Muscle of back (tissue), 13 donors: Measurements from ENCODE around the gene TEX22. TPM values are rescaled to one million over a fixed set of nuclear protein-coding genes. Genes with fewer than 3 reads are reported as not detected.
A peak's percentile ranks its signal among the peaks of the same experiment; 100 is the strongest.
"Not testable (repeated sequence)": the region's sequence is repeated elsewhere in the genome, so short reads cannot be mapped to it uniquely, and the experiment has no call there.

Experiments used
- DNase-seq, 3 donors: peaks; one replicate each; pipeline versions ENCODE4 v3.0.0 to v3.0.0-alpha.2; 2013
- long read RNA-seq, 9 donors: transcript quantifications; one replicate each; lab custom pipeline, GENCODE V29; 2026
- polyA plus RNA-seq, 10 donors: library from polyadenylated mRNA; unstranded; fragments of 120-200 nt; gene quantifications; one replicate each; pipeline ENCODE4 v1.2.1, GENCODE V29; 2013; ENCODE audit not compliant: insufficient read length in 10 of 10

The TEX22 gene, protein sequence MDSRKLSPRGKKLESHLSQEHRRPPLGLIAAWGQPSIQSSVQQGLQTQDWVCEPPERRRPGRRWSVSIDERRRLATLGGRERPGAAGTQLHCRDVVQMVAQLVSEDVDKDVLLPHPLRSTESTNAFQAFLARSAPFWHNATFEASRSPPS
- polyA plus RNA-seq, result 1 to 10 TPM in 6 of 10 donors, under 1 TPM in 4; 0.24 to 3.2 (median 1.1) TPM
- long read RNA-seq, donor 1, result 0 reads
- long read RNA-seq, donor 2, result 0 reads
- long read RNA-seq, donor 3, result 0 reads
- long read RNA-seq, donor 4, partial matches to known transcripts, result 0 of 5 reads
- long read RNA-seq, donor 4, other reads (novel, unspliced or antisense), result 5 of 5 reads
- long read RNA-seq, donor 5, partial matches to known transcripts, result 5 of 5 reads
- long read RNA-seq, donor 5, other reads (novel, unspliced or antisense), result 0 of 5 reads
- long read RNA-seq, donor 6, result 0 reads
- long read RNA-seq, donor 7, result 0 reads
- long read RNA-seq, donor 8, result 0 reads
- long read RNA-seq, donor 9, result 0 reads

DNA sequence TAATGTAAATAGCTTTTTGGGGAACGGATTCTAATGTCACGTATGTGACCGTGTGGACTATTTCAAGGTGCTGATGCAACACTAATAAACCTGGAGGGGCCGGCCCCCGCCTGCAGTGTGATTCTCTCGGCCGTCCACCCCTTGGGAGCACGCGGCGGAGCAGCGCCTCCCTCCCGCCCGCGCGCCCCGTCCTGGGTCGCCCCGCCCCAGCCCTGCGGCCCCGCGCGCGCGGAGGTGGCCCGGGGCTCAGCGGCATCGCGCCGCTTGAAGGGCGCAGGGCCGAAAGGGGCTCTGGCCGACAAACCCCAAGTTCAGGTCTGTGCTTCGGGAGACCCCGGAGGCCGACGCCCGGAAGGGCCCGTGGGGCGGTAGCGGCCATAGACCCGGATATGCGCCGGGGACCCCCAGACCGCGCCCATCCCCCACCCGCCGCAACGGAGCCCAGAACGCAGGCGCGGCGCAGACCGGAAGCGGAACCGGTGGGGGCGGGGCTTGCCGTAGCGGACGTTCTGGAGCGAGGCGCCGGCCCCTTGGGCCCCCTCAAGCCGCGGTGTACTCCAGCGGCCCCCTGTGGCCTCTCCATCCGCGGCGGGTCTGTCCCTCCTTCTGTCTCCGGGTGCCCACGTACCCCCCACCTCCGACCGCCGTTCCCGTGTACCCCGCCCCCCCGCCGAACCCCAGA is at the start of gene TEX22:
Gene TEX22 (plus strand): TSS at position 495 of the 682 bp plus-strand sequence. CDS start 803 bp downstream, outside the sequence.
- DNase-seq, result peak; percentile 85 to 96 (median 92)

DNA sequence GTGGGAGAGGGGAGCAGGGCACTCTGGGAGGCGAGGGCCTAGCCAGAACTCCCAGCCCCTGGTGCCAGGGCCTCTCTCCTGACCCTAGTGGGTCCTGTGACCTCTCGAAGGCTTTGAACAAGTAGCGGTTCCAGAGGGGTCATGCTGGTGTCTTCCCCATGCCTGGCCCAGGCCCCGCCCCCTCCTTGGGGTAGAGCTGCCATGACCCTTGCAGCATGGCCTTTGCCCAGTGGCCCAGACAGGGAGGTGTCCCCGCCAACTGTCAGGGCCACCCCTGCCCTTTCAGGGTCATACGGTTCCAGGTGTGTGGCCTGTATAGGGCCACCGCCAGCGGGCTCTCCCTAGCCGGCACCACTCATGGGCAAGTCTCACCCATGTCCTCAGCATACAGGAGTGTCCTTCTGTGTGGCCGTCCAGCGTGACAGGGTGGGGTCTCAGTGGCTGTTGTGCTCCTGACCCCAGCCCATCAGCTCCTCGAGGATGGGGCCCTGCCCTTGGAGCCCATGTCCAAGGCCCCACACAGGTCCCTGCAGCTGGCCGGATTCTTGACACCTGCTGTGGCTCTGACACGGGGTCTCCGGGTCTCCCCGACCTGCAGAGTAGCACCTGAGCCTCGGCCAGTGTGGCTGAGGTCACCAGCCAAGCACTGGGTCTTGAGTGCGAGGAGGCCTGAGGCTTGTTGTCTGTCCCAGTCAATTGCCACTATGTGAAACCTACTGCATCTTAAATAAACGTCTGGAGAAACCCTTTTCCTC is 49.2 kb upstream of the TEX22 start:
- no peak for DNase-seq

DNA sequence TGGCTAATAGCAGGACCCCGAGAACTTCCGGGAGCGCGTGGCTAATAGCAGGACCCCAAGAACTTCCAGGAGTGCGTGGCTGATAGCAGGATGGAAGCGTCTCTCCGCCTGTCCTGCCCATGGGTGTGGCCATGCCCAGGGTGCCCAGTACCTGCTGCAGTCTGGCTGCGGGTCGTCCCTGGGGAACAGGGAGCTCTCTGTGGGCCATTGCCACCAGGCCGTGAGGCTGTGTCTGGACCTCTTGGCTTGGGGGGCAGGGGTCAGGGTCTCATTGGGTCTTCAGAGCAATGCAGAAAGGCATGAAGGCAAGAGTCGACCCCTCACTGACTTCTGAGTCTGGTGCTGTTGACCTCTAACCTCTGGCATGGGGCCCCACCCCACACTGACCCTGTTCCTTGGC is 48.3 kb upstream of the TEX22 start:
- no peak for DNase-seq

DNA sequence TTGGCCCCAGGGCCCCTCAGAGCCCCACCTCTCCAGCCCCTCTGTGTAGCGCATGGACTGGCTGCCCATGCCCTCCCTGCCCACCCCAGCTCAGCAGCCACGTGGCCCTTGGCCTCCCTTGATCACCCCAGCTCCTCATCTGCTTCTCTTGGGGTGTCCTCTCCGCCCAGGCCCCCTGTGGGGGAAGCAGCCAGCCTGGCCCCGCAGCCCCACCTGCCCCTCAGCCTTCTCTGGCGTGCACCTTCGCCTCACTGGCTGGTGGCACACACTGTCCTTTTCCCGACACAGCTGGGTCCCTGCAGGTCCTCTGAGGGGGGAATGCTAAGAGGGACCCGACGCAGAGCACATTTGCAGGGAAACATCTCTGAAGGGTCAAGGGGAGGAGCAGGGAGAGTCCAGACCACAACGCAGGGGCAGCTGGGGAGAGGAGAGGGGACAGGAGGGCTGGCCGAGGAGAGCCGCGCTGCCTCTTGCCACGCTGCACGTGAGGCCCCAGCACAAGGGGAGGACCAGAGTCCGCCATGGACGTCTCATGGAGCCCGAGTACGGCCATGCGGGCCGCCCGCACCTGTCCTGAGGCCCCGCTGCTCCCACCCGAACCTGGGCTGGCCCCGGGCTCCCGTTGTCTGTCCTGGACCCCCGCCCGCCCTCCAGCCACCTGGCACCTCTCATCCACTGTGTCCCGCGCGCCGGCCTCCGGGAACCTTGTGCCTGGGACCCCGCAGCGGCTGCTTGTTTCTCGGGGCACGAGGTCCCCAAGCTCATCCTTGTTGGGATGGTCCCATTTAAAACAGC is 47.7 kb upstream of the TEX22 start:
- DNase-seq, result no peak

DNA sequence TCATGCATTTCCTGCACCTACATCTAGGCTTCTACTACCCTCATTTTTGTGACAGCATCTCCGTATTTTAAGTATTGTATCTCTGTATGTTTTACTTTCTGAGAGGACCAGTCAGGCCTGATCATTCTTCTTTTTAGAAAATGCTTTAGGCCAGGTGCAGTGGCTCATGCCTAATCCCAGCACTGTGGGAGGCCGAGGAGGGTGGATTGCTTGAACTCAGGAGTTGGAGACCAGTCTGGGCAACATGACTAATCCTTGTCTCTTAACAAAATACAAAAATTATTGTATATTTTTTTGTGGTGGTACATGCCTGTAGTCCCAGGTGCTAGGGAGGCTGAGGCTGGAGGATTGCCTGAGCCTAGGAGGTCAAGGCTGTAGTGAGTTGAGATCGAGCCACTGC is 46.9 kb upstream of the TEX22 start:
- no peak for DNase-seq

DNA sequence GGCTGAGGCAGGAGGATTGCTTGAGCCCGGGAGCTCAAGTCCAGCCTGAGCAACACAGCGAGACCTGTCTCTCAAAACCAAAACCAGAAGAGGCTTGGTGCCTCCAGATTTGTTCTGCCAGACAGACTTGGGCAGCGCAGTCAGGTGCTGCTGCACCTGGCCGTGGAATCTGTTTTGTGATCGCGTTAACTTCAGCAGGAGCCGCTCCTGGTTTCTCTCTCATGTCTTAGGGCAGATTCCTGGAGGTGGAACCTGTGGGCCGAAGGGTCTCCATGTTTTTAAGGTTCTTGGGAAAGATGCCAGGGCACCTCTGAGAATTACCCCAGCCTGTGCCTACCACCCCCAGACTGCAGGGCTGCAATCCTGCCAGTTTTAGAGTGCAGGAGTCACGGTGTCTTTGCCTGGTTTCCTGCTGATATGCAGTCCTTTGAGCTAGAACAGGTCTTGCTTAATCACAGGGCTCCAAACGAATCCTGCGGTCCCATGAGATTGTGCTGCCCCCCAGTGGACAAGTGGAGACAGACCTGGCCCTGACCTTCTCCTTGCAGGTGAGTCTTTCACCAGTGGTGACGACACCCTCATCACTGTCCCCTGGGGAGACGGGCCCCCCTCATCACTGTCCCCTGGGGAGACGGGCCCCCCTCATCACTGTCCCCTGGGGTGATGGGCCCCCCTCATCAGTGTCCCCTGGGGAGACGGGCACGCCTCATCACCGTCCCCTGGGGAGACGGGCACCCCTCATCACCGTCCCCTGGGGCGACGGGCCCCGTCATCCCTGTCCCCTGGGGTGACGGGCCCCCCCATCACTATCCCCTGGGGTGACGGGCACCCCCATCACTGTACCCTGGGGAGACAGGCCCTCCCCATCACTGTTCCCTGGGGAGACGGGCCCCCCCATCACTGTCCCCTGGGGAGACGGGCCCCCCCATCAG is 46.2 kb upstream of the TEX22 start:
- peak; percentile 75 to 83 (median 78) for DNase-seq

DNA sequence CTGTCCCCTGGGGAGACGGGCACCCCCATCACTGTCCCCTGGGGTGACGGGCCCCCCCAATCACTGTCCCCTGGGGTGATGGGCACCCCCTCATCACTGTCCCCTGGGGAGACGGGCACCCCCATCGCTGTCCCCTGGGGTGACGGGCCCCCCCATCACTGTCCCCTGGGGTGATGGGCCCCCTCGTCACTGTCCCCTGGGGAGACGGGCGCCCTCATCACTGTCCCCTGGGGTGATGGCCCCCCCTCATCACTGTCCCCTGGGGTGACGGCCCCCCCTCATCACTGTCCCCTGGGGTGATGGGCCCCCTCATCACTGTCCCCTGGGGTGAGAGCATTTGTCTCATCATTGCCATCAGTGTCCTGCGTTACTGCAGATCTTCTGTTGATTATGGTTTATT is 45.2 kb upstream of the TEX22 start:
- DNase-seq, result no peak

DNA sequence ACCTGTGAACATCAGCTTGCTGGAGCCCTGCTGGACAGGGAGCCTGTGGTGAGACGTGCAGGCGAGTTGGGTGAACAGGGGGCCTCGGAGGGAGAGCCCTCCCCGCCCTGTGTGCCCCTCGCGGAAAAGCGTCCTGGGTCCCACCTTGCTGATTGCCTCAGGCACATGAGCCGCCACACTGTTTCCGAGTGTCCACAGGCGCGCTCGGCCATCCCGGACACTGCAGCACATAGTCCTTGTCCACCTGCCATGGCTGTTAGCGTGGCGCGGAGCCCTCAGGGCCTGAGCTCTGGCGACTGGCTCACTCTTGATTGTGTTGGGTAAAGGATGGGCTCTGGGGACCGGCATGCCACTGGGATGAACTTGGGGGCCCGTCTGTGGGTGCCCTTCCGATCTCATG is 43.8 kb upstream of the TEX22 start:
- no peak for DNase-seq

DNA sequence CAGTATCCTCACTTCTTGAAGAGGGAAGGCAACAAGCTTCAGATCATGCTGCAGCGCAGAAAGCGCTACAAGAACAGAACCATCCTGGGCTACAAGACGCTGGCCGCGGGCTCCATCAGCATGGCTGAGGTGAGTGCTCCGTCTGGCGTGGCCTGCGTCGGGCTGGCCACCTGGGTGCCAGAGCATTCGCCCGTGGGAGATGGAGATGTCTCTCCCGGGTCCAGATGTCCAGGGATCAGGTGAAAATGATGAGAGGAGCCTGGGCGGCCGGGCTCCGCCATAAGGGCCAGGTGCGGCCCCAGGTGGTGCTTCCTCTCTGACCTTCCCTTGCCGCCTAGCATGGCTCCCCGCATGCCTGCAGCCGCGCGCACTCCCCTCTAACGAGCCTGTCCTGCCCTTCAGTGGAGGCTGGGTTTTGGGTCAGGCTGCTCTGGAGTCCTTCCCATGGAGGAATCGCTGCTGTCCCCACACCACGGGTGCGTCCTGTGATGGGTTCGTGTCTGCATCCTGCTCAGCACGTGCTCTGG is 43.2 kb upstream of the TEX22 start:
- DNase-seq, result no peak

DNA sequence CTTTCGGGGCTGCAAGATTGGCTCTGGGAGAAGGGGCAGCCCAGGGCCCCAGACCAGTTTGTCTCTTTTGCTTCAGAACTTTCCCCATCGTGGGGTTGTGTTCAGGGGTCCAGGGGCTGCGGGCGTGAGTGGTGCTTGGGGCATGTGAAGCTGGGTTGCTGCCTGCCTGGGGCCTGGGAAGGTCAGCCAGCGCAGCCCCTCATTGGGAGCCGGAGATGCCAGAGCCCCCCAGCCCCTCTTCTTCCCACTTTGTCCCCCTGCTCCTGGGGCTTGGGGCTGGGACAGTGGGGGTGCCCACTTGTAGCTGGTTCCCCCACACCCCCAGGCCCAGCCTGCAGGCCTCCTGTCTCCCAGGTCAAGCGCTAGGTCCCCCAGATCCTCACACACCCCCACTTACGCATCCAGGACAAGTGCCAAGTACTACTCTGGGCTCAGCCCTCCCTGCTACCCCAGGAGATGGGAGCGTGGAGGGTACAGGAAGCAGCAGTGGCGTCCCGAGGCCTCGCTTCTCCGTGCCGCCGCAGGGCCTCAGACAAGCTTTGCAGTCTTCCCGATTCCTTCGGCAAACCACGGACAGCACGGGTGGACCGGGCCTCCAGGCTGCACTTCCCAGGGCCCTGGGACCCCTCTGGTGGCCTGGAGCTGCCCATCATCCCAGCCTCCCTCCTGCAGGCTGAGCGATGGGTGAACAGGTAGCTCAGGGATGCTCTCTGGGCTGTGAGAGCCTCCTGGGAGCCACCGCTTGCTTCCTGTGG is 42.3 kb upstream of the TEX22 start:
- no peak for DNase-seq

DNA sequence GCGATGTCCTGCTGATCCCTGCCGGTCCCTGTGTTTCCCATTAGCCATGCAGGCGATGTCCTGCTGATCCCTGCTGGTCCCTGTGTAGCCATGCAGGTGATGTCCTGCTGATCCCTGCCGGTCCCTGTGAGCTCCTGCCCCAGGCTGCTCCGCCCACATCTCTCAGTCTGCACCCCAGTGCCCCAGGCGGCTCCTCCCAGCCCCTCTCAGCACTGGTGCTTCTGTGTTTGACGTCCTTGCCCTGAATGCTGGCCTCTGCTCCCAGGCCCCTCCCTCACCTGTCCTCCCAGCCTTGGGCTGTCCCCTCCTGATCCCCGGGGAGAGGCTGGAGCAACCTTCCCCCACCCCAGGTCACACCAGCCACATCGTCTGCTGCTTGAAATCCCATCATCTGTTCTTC is 41.4 kb upstream of the TEX22 start:
- no peak for DNase-seq

DNA sequence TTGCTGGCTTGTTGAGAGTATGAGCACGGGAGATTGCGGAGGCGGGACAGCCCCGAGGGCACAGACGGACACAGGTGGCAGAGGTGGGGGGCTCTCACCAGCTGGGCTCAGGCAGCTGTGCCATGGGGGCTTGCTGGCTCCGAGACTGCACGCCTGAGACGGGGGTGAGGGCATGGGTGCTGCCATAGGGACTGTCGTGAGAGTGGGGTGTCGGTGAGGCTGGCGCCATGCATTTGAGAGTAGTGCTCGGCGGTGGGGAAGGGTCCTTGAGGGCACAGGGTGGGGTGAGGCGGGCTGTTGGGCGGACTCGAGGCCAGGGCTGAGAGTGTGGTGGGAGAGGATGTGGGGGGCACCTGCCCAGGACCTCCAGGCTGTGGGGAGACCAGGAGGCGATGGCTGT is 40.7 kb upstream of the TEX22 start:
- no peak for DNase-seq

DNA sequence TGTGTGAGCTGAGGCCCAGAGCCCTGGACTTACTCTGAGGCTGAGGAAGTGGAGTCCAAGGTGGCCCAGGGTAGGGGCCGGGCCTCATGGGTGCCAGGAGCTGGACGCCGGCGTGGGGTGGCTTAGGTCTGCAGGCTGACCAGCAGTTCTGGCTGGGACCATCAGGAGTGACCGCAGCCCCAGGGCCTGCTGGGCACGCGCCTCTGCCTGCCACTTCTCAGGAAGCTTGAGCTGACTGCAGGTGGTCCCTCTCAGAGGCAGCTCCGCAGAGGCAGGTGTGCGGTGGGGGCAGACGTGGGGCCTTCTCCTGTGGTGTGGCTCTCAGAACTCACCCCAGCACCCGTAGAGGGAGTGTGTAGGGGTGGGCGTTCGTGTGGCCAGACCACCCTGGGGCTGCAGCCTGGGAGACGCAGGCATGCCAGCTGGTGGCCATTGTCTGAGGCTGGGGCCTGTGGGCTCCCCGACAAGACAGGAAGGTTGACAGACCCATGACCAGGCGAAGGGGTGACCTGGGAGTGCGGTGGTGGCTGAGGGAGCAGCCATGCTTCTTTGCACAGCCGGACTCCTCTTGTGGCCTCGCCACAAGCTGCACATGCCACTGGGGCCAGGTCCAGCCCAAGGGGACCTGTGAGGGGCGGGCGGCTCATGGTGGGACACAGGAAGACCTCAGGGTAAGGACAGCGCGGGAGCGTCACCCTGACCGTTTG is 40.0 kb upstream of the TEX22 start:
- no peak for DNase-seq

DNA sequence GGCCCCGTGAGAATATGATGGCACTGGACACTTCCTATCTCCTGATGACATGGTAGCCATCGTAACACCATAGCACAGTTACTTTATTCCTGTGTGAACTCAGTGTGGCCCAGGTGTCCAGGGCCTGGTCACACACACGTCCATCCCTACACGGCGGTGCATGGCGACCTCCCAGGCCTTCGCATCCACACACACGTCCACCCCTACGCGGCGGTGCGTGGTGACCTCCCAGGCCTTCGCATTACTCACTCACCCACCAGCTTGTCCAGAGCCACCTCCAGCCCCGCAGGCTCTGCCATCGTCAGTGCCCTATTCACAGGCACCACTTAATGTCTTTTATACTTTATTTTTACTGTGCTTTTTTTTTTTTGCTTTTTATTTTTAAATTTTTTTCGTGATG is 39.4 kb upstream of the TEX22 start:
- no peak for DNase-seq

DNA sequence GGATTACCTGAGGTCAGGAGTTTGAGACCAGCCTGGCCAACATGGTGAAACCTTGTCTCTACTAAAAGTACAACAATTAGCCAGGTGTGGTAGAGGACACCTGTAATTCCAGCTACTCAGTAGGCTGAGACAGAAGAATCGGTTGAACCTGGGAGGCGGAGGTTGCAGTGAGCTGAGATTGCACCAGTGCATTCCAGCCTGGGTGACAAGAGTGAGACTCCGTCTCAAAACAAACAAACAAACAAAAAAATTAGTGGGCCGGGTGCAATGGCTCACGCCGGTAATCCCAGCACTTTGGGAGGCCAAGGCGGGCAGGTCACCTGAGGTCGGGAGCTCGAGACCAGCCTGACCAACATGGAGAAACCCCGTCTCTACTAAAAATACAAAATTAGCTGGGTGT is 36.9 kb upstream of the TEX22 start:
- not testable (repeated sequence) for DNase-seq

DNA sequence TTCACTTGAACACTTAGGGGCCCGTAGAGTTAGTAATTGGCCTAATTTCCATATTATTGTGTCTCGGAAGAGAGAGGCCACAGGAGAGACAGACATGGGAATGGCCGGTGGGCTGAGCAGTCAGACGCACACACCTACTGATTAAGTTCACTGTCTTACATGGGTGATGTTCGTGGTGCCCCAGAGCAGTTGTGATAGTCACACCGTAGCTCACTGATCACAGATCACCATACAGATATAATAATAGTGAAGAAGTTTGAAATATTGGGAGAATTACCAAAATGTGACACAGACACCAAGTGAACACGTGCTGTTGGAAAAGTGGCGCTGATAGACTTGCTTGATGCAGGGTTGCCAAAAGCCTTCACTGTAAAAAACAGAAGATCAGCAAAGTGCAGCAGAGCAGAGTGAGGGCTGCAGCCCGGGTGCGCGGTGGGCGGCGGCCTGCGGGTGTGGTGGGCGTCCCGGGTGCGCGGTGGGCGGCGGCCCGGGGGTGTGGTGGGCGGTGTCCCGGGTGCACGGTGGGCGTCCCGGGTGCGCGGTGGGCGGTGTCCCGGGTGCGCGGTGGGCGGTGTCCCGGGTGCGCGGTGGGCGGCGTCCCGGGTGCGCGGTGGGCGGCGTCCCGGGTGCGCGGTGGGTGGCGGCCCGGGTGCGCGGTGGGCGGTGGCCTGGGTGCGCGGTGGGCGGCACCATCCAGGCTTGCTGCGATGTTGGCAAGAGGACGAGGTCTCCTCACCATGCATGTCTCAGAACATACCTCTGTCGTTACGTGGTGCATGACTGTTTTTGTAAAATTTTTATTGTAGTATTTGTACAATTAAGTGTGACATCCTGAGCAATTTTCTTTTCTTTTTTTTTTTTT is 34.3 kb upstream of the TEX22 start:
- peak in 1 of 3 donors; percentile 38 for DNase-seq

DNA sequence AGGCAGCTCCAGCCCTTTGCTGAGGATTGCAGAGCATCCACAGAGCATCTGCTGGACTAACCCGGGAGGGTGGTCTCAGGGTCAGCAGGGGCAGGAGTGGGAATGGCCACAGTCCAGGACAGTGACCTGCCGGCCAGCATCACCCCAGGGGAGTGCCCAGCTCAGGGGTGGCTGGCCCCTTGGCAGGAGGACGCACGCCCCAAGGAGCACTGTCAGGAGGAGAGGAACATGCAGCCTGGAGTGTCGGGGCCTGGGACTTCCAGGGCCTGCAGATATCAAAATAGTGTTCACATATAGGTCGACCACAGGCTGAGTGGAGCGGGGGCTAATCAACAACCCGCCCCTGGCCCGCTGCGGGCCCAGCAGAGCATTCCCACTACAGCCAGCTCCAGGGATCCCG is 33.2 kb upstream of the TEX22 start:
- no peak for DNase-seq

DNA sequence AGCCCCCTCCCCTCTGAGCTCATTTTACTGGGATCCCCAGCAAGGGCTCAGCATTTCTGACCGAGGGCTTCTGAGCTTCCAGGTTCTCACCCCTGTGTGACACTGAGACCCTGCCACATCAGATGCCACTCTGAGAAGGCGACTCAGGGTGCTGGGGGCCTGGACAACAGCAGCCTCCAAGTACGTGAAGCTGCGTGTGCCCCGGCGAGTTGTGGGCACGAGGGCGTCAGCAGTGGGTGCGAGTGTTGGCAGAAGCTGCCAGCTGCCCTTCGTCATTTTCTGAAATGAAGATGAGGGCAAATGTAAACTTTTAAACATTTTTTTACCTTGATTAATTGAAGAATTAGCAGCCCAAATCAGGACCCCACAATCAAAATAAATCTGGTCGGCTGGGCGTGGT is 32.7 kb upstream of the TEX22 start:
- DNase-seq, result no peak
